Erythroblast (primary cell): ENCODE data around the gene AHNAK2.

Experiments used
- GATA1 ChIP-seq: IDR thresholded peaks from 2 replicates; pipeline ENCODE4 v1.6.1; 2011; ENCODE audit warnings: low read depth, mild to moderate bottlenecking, control low read depth, low read length, moderate library complexity
- POLR2A ChIP-seq: IDR thresholded peaks from 2 replicates; pipeline ENCODE4 v1.6.1; 2011; ENCODE audit warnings: mild to moderate bottlenecking, low read length

DNA sequence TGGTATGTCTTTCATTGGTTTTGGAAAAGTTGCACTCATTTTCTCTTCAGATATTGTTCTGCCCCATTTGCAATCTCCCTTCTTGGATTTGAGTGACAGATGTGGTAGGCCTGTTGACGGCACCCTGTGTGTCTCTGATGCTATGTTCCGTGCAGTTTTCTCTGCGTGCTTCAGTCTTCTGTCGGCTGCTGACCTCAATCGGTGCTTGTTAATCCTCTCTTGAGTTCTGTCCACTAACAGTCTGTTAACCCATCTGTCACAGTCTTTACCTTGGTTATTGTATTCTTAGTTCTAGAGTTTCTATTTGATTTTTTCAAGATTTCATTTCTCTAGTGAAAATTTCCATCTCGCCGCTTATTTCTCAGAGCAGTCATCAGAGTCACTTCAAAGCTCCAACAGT lies 74.2 kb downstream of the AHNAK2 start:
- TF ChIP-seq POLR2A: no peak
- TF ChIP-seq GATA1: no peak
